Activated T-cell treated with anti-CD3 and anti-CD28 coated beads, Interleukin-2, amount 50 U/mL, for 24 hours (primary cell): ENCODE results near the gene GOLGA6L2.
"Not testable (repeated sequence)": the region's sequence is repeated elsewhere in the genome, so short reads cannot be mapped to it uniquely, and the experiment has no call there.

Experiments used
- DNase-seq: peaks from one replicate; pipeline ENCODE4 v3.0.0-alpha.2; 2020
- H3K27ac Mint-ChIP-seq: 2 replicates; pipeline ENCODE4 v1.8.0; 2020; ENCODE audit warnings: mild to moderate bottlenecking, mixed read lengths
- H3K27me3 Mint-ChIP-seq: 2 replicates; pipeline ENCODE4 v1.8.0; 2020; ENCODE audit warnings: mixed read lengths
- H3K36me3 Mint-ChIP-seq: 2 replicates; pipeline ENCODE4 v1.8.0; 2020; ENCODE audit warnings: low read depth, mixed read lengths
- H3K4me1 Mint-ChIP-seq: 2 replicates; pipeline ENCODE4 v1.8.0; 2020; ENCODE audit warnings: low read depth, mixed read lengths
- H3K4me3 Mint-ChIP-seq: 2 replicates; pipeline ENCODE4 v1.8.0; 2020; ENCODE audit warnings: mild to moderate bottlenecking, moderate library complexity, mixed read lengths
- H3K9me3 Mint-ChIP-seq: 2 replicates; pipeline ENCODE4 v1.8.0; 2020; ENCODE audit warnings: mixed read lengths

Gene GOLGA6L2

GRCh38 chr15:23415866-23416265 lies 31.2 kb downstream of the GOLGA6L2 start:
- H3K4me1 Mint-ChIP-seq = not testable (repeated sequence)

GRCh38 chr15:23415321-23415865 lies 31.6 kb downstream of the GOLGA6L2 start:
- no peak overlapping the region for H3K27ac Mint-ChIP-seq

More at GRCh38 chr15:23415866-23416265, 31.2 kb downstream of the GOLGA6L2 start:
- not testable (repeated sequence) for H3K4me3 Mint-ChIP-seq, H3K36me3 Mint-ChIP-seq, H3K27ac Mint-ChIP-seq, H3K27me3 Mint-ChIP-seq, H3K9me3 Mint-ChIP-seq, DNase-seq

GRCh38 chr15:23412881-23413600 lies 34.0 kb downstream of the GOLGA6L2 start:
- not testable (repeated sequence) for H3K4me3 Mint-ChIP-seq, H3K4me1 Mint-ChIP-seq, H3K9me3 Mint-ChIP-seq, H3K27me3 Mint-ChIP-seq, DNase-seq, H3K27ac Mint-ChIP-seq, H3K36me3 Mint-ChIP-seq

More at GRCh38 chr15:23415321-23415865, 31.6 kb downstream of the GOLGA6L2 start:
- H3K4me3 Mint-ChIP-seq = no peak overlapping the region
- H3K9me3 Mint-ChIP-seq = no peaks in the 10 kb centered on the region
- no peak for DNase-seq
- H3K4me1 Mint-ChIP-seq = no peaks in the 10 kb centered on the region
- H3K27me3 Mint-ChIP-seq = no peaks in the 10 kb centered on the region
- no peaks in the 10 kb centered on the region for H3K36me3 Mint-ChIP-seq

- no peaks in the 10 kb centered on the region for H3K4me1 Mint-ChIP-seq
- DNase-seq = no peak
- H3K9me3 Mint-ChIP-seq = no peaks in the 10 kb centered on the region
- no peak overlapping the region for H3K4me3 Mint-ChIP-seq
- H3K27me3 Mint-ChIP-seq = peaks cover 4% of the 10 kb centered on the region
- no peaks in the 10 kb centered on the region for H3K36me3 Mint-ChIP-seq
- H3K27ac Mint-ChIP-seq = no peak overlapping the region
Measured at GRCh38 chr15:23411841-23412240, 35.2 kb downstream of the GOLGA6L2 start.

- Mint-ChIP-seq H3K4me1 (no peaks in the 10 kb centered on the region), H3K9me3 (no peaks in the 10 kb centered on the region), H3K36me3 (no peaks in the 10 kb centered on the region), H3K27me3 (peaks cover 10% of the 10 kb centered on the region), H3K27ac (no peak overlapping the region), H3K4me3 (no peak overlapping the region)
- DNase-seq = no peak
Measured at GRCh38 chr15:23403550-23403949, 43.5 kb downstream of the GOLGA6L2 start.

- Mint-ChIP-seq H3K36me3 (no peaks in the 10 kb centered on the region), H3K4me1 (no peaks in the 10 kb centered on the region), H3K9me3 (no peaks in the 10 kb centered on the region), H3K27ac (no peak overlapping the region), H3K27me3 (peaks cover 10% of the 10 kb centered on the region), H3K4me3 (no peak overlapping the region)
- no peak for DNase-seq
Measured at GRCh38 chr15:23402544-23402943, 44.5 kb downstream of the GOLGA6L2 start.

- Mint-ChIP-seq H3K27ac (no peak overlapping the region), H3K9me3 (no peaks in the 10 kb centered on the region), H3K4me3 (no peak overlapping the region), H3K4me1 (no peaks in the 10 kb centered on the region), H3K36me3 (no peaks in the 10 kb centered on the region), H3K27me3 (peaks cover 9% of the 10 kb centered on the region)
- DNase-seq = no peak
Measured at GRCh38 chr15:23402140-23402539, 44.9 kb downstream of the GOLGA6L2 start.

GRCh38 chr15:23401627-23402026 lies 45.4 kb downstream of the GOLGA6L2 start:
- Mint-ChIP-seq H3K27me3 (peaks cover 6% of the 10 kb centered on the region), H3K4me3 (no peak overlapping the region), H3K9me3 (no peaks in the 10 kb centered on the region), H3K4me1 (no peaks in the 10 kb centered on the region), H3K36me3 (no peaks in the 10 kb centered on the region), H3K27ac (no peak overlapping the region)
- DNase-seq = no peak

- not testable (repeated sequence) for DNase-seq, H3K4me1 Mint-ChIP-seq, H3K27ac Mint-ChIP-seq, H3K4me3 Mint-ChIP-seq, H3K9me3 Mint-ChIP-seq, H3K36me3 Mint-ChIP-seq, H3K27me3 Mint-ChIP-seq
Measured at GRCh38 chr15:23399207-23399606, 47.8 kb downstream of the GOLGA6L2 start.

GRCh38 chr15:23398357-23398756 lies 48.7 kb downstream of the GOLGA6L2 start:
- H3K27me3 Mint-ChIP-seq, H3K27ac Mint-ChIP-seq, H3K4me3 Mint-ChIP-seq, DNase-seq, H3K9me3 Mint-ChIP-seq, H3K4me1 Mint-ChIP-seq, H3K36me3 Mint-ChIP-seq: not testable (repeated sequence)

GRCh38 chr15:23397779-23398178 lies 49.3 kb downstream of the GOLGA6L2 start:
- no peaks in the 10 kb centered on the region for H3K36me3 Mint-ChIP-seq
- no peak for DNase-seq
- H3K27ac Mint-ChIP-seq = no peak overlapping the region
- peaks cover 8% of the 10 kb centered on the region for H3K27me3 Mint-ChIP-seq
- H3K4me1 Mint-ChIP-seq = no peaks in the 10 kb centered on the region
- no peak overlapping the region for H3K4me3 Mint-ChIP-seq
- no peaks in the 10 kb centered on the region for H3K9me3 Mint-ChIP-seq

GRCh38 chr15:23395832-23396231 lies 51.2 kb downstream of the GOLGA6L2 start:
- no peak for DNase-seq
- no peaks in the 10 kb centered on the region for H3K9me3 Mint-ChIP-seq
- no peaks in the 10 kb centered on the region for H3K4me1 Mint-ChIP-seq
- no peaks in the 10 kb centered on the region for H3K36me3 Mint-ChIP-seq
- no peak overlapping the region for H3K4me3 Mint-ChIP-seq
- H3K27ac Mint-ChIP-seq = no peak overlapping the region
- peaks cover 10% of the 10 kb centered on the region for H3K27me3 Mint-ChIP-seq

- Mint-ChIP-seq H3K36me3 (no peaks in the 10 kb centered on the region), H3K27me3 (peaks cover 10% of the 10 kb centered on the region), H3K27ac (no peak overlapping the region), H3K4me3 (no peak overlapping the region), H3K4me1 (no peaks in the 10 kb centered on the region), H3K9me3 (no peaks in the 10 kb centered on the region)
- DNase-seq = no peak
Measured at GRCh38 chr15:23395030-23395692, 51.9 kb downstream of the GOLGA6L2 start.
